ENCODE results near the gene EBF4.
"Not testable (repeated sequence)": the region's sequence is repeated elsewhere in the genome, so short reads cannot be mapped to it uniquely, and the experiment has no call there.

EBF4 gene

GRCh38 chr20:2672446-2672845 is 20.1 kb upstream of the EBF4 start:
- no peak for DNase-seq

- no peak for DNase-seq
These were observed 19.1 kb upstream of the EBF4 start for GRCh38 chr20:2673453-2673852.

- no peak for DNase-seq
These were observed 12.5 kb upstream of the EBF4 start for GRCh38 chr20:2680046-2680445.

- DNase-seq = not testable (repeated sequence)
These were observed 10.5 kb upstream of the EBF4 start for GRCh38 chr20:2682040-2682439.

GRCh38 chr20:2684817-2685216 is 7.8 kb upstream of the EBF4 start:
- DNase-seq = not testable (repeated sequence)

- DNase-seq = no peak
These were observed 5.1 kb upstream of the EBF4 start for GRCh38 chr20:2687514-2687913.

GRCh38 chr20:2688041-2688591 is 4.5 kb upstream of the EBF4 start:
- no peak for DNase-seq

GRCh38 chr20:2690213-2690612 is 2.4 kb upstream of the EBF4 start:
- DNase-seq = no peak

GRCh38 chr20:2690718-2691117 is 1.9 kb upstream of the EBF4 start:
- DNase-seq = no peak

GRCh38 chr20:2691127-2691526 is 1.5 kb upstream of the EBF4 start:
- no peak for DNase-seq

- DNase-seq = no peak
These were observed 931 bp upstream of the EBF4 start for GRCh38 chr20:2691663-2692035.

GRCh38 chr20:2692886-2693285 is 306 bp downstream of the EBF4 start:
- no peak for DNase-seq

- DNase-seq = peak; percentile 43
These were observed 867 bp downstream of the EBF4 start for GRCh38 chr20:2693286-2694007.

GRCh38 chr20:2694008-2694471 is 1.5 kb downstream of the EBF4 start:
- DNase-seq = no peak

GRCh38 chr20:2694519-2694918 is 1.9 kb downstream of the EBF4 start:
- DNase-seq = no peak

- no peak for DNase-seq
These were observed 2.8 kb downstream of the EBF4 start for GRCh38 chr20:2695206-2695983.

GRCh38 chr20:2695984-2696525 is 3.5 kb downstream of the EBF4 start:
- DNase-seq = not testable (repeated sequence)

GRCh38 chr20:2696646-2697045 is 4.1 kb downstream of the EBF4 start:
- no peak for DNase-seq

- no peak for DNase-seq
These were observed 5.2 kb downstream of the EBF4 start for GRCh38 chr20:2697768-2698167.

- no peak for DNase-seq
These were observed 5.7 kb downstream of the EBF4 start for GRCh38 chr20:2698186-2698817.

- no peak for DNase-seq
These were observed 6.3 kb downstream of the EBF4 start for GRCh38 chr20:2698912-2699311.

- no peak for DNase-seq
These were observed 7.3 kb downstream of the EBF4 start for GRCh38 chr20:2699775-2700413.

Measured in NCI-H1436 (cell line).